Body of pancreas (tissue), 4 donors: ENCODE data around the gene RCAN3.

Source experiments
- POLR2A ChIP-seq, 3 donors: fragments of 450-650 bp; IDR thresholded peaks; one replicate each; pipeline ENCODE4 v1.6.1; 2016; ENCODE audit warnings: antibody characterized with exemption in 3 of 3, mild to moderate bottlenecking in 2 of 3
- TF ChIP-seq, protein P1 (sequence below), 7 experiments: fragments of 450-650 bp in 4 of 7; fragments of 200-600 bp in 3 of 7; sonication (generic) in 3 of 7; IDR thresholded peaks; one replicate each; pipeline ENCODE4 v1.5.1; 2016 to 2019; ENCODE audit warnings: antibody characterized with exemption in 7 of 7

DNA sequence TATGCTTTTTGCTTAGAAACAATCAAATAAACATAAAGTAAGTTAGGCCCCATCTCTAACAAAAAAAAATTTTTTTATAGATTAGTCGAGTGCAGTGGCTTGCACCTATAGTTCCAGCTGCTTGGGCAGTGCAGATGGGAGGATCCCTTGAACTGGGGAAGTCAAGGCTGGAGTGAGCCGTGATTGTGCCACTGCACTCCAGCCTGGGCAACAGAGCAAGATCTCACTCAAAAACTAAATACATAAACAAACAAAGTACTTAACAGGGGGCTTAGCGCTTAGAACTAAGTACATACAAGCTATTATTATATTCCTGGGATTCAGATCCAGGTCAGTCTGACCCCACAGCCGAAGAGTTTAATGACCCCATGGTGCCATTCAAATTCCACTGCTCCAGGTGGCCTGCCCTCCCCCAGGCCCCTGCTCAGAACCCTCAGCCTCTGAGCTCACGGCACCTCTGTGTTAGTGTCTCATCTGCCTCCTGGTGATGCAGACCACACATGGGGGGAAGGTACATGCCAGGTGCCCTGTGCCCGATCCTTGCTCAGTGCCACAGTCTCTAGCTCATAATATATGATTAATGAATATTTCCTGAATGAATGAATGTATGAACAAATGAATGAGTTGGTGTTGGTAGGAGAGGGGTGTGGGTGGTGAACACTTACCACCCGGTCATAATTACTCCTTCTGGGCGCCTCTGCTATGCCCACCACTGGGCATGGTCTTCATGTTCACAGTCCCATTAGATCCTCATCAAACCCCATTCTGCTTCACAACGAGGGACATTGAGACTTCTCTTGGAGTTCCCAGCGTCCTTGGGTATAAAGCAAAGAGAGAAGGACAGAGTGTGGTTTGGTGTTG lies 67.9 kb downstream of the RCAN3 start:
- TF ChIP-seq, protein P1, sequence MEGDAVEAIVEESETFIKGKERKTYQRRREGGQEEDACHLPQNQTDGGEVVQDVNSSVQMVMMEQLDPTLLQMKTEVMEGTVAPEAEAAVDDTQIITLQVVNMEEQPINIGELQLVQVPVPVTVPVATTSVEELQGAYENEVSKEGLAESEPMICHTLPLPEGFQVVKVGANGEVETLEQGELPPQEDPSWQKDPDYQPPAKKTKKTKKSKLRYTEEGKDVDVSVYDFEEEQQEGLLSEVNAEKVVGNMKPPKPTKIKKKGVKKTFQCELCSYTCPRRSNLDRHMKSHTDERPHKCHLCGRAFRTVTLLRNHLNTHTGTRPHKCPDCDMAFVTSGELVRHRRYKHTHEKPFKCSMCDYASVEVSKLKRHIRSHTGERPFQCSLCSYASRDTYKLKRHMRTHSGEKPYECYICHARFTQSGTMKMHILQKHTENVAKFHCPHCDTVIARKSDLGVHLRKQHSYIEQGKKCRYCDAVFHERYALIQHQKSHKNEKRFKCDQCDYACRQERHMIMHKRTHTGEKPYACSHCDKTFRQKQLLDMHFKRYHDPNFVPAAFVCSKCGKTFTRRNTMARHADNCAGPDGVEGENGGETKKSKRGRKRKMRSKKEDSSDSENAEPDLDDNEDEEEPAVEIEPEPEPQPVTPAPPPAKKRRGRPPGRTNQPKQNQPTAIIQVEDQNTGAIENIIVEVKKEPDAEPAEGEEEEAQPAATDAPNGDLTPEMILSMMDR (IDR thresholded peaks at IDR 0.05): no peak
- TF ChIP-seq POLR2A (IDR thresholded peaks at IDR 0.05): no peak
